ENCODE results near the gene GABRB2. TPM values are rescaled to one million over a fixed set of nuclear protein-coding genes. Genes with fewer than 3 reads are reported as not detected.

Gene GABRB2
- total RNA-seq, 1 donor from 2014 or later: 0.21 TPM

DNA sequence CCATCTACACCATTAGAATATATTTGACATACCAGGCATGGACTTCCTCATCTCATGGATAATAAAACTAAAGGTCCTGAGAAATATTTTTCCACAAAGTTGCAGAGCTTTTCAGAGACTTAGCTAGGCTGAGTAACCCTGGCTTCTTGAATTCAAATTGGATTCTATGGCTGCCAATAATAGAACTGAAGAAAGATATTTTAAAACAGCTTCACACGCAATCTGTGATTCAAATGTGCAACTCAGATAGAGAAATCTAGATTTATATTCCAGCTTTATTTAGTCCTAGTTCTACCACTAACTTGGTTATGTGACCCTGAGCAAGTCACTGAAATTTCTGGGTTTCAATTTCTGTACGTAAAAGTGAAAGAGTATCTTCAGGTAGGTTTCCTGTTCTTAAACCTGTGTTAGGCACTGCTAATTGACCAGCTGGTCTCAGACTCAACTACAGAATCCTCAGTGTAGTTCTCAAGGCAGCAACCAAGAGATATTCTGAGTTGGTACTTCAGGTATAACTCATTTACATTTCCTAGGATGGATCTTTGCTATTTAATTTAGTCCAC is 235.3 kb downstream of the GABRB2 start:
- H3K27me3 Mint-ChIP-seq (ENCODE audit: low read depth): no peaks in the 10 kb centered on the region
- TF ChIP-seq, protein P1, sequence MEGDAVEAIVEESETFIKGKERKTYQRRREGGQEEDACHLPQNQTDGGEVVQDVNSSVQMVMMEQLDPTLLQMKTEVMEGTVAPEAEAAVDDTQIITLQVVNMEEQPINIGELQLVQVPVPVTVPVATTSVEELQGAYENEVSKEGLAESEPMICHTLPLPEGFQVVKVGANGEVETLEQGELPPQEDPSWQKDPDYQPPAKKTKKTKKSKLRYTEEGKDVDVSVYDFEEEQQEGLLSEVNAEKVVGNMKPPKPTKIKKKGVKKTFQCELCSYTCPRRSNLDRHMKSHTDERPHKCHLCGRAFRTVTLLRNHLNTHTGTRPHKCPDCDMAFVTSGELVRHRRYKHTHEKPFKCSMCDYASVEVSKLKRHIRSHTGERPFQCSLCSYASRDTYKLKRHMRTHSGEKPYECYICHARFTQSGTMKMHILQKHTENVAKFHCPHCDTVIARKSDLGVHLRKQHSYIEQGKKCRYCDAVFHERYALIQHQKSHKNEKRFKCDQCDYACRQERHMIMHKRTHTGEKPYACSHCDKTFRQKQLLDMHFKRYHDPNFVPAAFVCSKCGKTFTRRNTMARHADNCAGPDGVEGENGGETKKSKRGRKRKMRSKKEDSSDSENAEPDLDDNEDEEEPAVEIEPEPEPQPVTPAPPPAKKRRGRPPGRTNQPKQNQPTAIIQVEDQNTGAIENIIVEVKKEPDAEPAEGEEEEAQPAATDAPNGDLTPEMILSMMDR (conservative IDR thresholded peaks at IDR 0.05): no peak
- H3K36me3 Mint-ChIP-seq (ENCODE audit: low read depth): no peaks in the 10 kb centered on the region
- DNase-seq (ENCODE audit: low read depth, low spot score): no peak
- peaks cover 8% of the 10 kb centered on the region for H3K9me3 Mint-ChIP-seq
- no peak overlapping the region for H3K27ac Mint-ChIP-seq (ENCODE audit: unreplicated experiment)
- no peaks in the 10 kb centered on the region for H3K4me1 Mint-ChIP-seq
- H3K4me3 Mint-ChIP-seq: no peak overlapping the region

DNA sequence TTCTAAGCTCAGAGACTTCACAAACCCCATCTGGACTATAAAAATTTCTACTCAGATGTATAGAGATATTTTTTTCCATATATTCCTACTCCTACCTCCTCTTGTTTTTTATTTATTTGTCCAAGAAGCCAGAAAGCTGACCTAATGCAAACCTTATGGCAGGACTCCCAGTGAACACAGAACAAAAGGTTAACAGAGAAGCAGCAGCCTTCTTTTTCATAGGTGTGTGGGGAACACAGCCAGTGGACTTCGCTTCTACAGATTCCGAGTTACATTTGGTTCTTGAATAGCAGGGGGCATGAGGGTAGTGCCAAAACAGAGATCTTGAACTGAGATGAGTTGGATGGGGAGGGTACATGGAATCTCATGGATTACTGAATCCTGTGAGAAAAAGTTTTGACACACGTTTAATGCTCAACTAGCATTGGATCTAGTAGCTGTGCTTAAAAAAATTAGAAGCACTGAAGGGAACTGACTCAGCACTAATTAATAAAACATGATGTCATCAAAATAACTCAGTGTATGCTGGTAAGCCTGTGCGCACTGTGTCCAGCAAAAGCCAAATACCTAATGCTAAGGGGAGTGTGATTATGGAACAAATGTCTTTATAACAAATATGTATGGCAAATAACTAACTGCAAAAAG is 240.1 kb downstream of the GABRB2 start:
- no peak for DNase-seq (ENCODE audit: low read depth, low spot score)
- TF ChIP-seq, protein P1 (conservative IDR thresholded peaks at IDR 0.05): no peak
- Mint-ChIP-seq H3K27me3 (ENCODE audit: low read depth) (no peaks in the 10 kb centered on the region), H3K4me1 (no peaks in the 10 kb centered on the region), H3K27ac (ENCODE audit: unreplicated experiment) (no peak overlapping the region), H3K36me3 (ENCODE audit: low read depth) (no peaks in the 10 kb centered on the region), H3K4me3 (no peak overlapping the region), H3K9me3 (peaks cover 8% of the 10 kb centered on the region)

DNA sequence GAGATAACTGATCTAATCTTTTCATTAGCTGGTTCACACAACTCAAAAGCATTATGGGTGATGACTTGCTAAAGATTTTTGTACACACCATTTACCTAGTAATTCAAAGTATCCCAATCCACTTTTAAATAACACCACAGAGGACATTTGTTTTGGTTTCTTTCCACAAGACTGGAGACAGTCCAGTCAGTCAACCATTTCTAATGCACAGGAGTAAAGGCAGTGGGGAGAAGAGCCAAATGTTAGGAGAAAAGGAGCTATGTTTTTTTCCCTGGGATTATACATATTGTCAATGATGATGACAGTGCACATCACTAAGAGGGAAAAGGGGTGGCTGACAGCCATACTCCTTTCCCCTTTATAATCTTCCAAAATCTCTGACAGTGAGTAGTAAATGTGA is 240.9 kb downstream of the GABRB2 start:
- Mint-ChIP-seq H3K4me1 (no peaks in the 10 kb centered on the region), H3K27me3 (ENCODE audit: low read depth) (no peaks in the 10 kb centered on the region), H3K27ac (ENCODE audit: unreplicated experiment) (no peak overlapping the region), H3K9me3 (peaks cover 8% of the 10 kb centered on the region), H3K4me3 (no peak overlapping the region), H3K36me3 (ENCODE audit: low read depth) (no peaks in the 10 kb centered on the region)
- no peak for DNase-seq (ENCODE audit: low read depth, low spot score)
- TF ChIP-seq, protein P1 (conservative IDR thresholded peaks at IDR 0.05): no peak

DNA sequence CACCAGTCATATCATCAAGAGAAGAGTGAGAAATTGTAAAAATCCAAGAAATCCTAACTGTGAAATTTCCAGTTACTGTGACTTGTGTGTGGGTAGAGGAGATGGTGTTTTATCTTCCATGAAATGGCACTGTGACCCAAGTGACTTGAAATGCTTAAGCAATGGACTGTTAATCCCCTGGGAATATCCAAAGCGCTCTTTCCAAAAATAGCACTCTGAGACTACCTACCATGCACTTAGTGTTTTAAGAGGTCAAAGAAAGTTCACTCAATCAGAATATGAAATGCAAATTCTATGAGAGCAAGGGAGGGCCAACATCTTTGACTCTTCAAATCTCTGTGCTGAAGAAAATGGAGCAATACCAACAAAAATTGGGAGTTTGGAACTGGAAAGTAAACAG is 244.0 kb downstream of the GABRB2 start:
- Mint-ChIP-seq H3K27ac (ENCODE audit: unreplicated experiment) (no peak overlapping the region), H3K36me3 (ENCODE audit: low read depth) (no peaks in the 10 kb centered on the region), H3K4me3 (no peak overlapping the region), H3K4me1 (no peaks in the 10 kb centered on the region), H3K27me3 (ENCODE audit: low read depth) (no peaks in the 10 kb centered on the region), H3K9me3 (no peaks in the 10 kb centered on the region)
- TF ChIP-seq, protein P1 (conservative IDR thresholded peaks at IDR 0.05): no peak
- no peak for DNase-seq (ENCODE audit: low read depth, low spot score)

DNA sequence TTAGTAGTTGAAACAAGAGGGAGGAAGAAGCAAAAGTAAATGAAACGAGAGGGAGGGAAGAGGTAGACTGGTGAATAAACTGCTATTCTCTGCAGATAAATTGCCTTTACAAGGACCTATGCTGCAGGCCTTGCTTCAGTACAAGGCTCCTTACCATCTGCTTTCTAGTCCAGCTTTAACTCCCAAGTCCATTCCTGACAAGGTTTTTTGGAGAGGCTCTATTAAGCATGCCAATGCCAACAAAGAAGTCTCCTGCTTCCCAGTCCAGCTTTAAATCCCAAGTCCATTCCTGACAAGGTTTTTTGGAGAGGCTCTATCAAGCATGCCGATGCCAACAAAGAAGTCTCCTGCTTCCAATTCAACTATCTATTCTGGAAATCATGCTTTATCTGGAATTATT is 244.9 kb downstream of the GABRB2 start:
- Mint-ChIP-seq H3K9me3 (peaks cover 2% of the 10 kb centered on the region), H3K27me3 (ENCODE audit: low read depth) (no peaks in the 10 kb centered on the region), H3K36me3 (ENCODE audit: low read depth) (no peaks in the 10 kb centered on the region), H3K27ac (ENCODE audit: unreplicated experiment) (no peak overlapping the region), H3K4me1 (no peaks in the 10 kb centered on the region), H3K4me3 (no peak overlapping the region)
- TF ChIP-seq, protein P1 (conservative IDR thresholded peaks at IDR 0.05): no peak
- DNase-seq (ENCODE audit: low read depth, low spot score): no peak
